PC-9 (cell line): ENCODE data around the gene UVSSA. TPM values are rescaled to one million over a fixed set of nuclear protein-coding genes. Genes with fewer than 3 reads are reported as not detected.

Source experiments
- BruUV-seq: library from RNA; stranded (reverse); fragments of 400-500 nt; replicated peaks from 2 replicates; lab custom pipeline; 2021; lab: Mats Ljungman, UMichigan
- CTCF ChIA-PET: fragments of 300-600 bp; sonication (Branson Sonifier 250); formaldehyde crosslinking; loops from one replicate; lab custom pipeline; 2022; ENCODE audit warnings: antibody characterized with exemption; lab: Charles Lee
- POLR2A ChIA-PET: fragments of 300-600 bp; sonication (Branson Sonifier 250); formaldehyde crosslinking; loops from one replicate; lab custom pipeline; 2022; ENCODE audit warnings: antibody characterized with exemption; ENCODE audit not compliant: unreplicated experiment; lab: Charles Lee
- DNase-seq, 2 experiments: peaks; one replicate each; pipeline versions ENCODE4 v3.0.0 to v3.0.0-alpha.2; 2015 to 2022; ENCODE audit warnings: mixed read lengths in 1 of 2
- H2AFZ ChIP-seq: fragments of 200-600 bp; sonication (generic); 2 replicates; pipeline ENCODE4 v1.8.1; 2017; ENCODE audit warnings: antibody characterized with exemption
- H3F3A ChIP-seq: fragments of 200-600 bp; sonication (generic); 2 replicates; pipeline ENCODE4 v1.8.1; 2017; ENCODE audit warnings: antibody characterized with exemption, mild to moderate bottlenecking, low read depth; ENCODE audit not compliant: insufficient read depth
- H3K27ac ChIP-seq: fragments of 200-600 bp; sonication (generic); 2 replicates; pipeline ENCODE4 v1.6.1; 2016; ENCODE audit warnings: mixed run types
- H3K27me3 ChIP-seq: fragments of 200-600 bp; sonication (generic); 2 replicates; pipeline ENCODE4 v1.6.1; 2016; ENCODE audit warnings: low read depth, mixed run types; ENCODE audit not compliant: insufficient read depth
- H3K36me3 ChIP-seq: fragments of 200-600 bp; sonication (generic); 2 replicates; pipeline ENCODE4 v1.6.1; 2016; ENCODE audit warnings: low read depth, mixed run types
- H3K4me1 ChIP-seq: fragments of 200-600 bp; sonication (generic); replicated peaks from 2 replicates; pipeline ENCODE4 v1.6.1; 2016; ENCODE audit warnings: mixed run types; ENCODE audit not compliant: insufficient read depth
- H3K4me2 ChIP-seq: fragments of 200-600 bp; sonication (generic); 2 replicates; pipeline ENCODE4 v1.6.1; 2017; ENCODE audit warnings: mixed run types
- H3K4me3 ChIP-seq: fragments of 200-600 bp; sonication (generic); 2 replicates; pipeline ENCODE4 v1.6.1; 2016; ENCODE audit warnings: mixed run types
- H3K79me2 ChIP-seq: fragments of 200-600 bp; sonication (generic); 2 replicates; pipeline ENCODE4 v1.6.1; 2017; ENCODE audit warnings: low read depth, mixed run types
- H3K9me2 ChIP-seq: fragments of 200-600 bp; sonication (generic); 2 replicates; pipeline ENCODE4 v1.8.1; 2017; ENCODE audit warnings: mild to moderate bottlenecking; ENCODE audit not compliant: insufficient read depth
- H3K9me3 ChIP-seq: fragments of 200-600 bp; sonication (generic); 2 replicates; pipeline ENCODE4 v1.8.1; 2016; ENCODE audit warnings: low read depth; ENCODE audit not compliant: insufficient read depth
- H4K20me1 ChIP-seq: fragments of 200-600 bp; sonication (generic); 2 replicates; pipeline ENCODE4 v1.8.1; 2017; ENCODE audit not compliant: insufficient read depth
- EZH2 ChIP-seq: fragments of 200-600 bp; sonication (generic); IDR thresholded peaks from 2 replicates; pipeline ENCODE4 v1.8.0; 2017; ENCODE audit warnings: antibody characterized with exemption, low read depth
- intact Hi-C: fragments of 100-400 bp; cut with micrococcal nuclease; formaldehyde crosslinking; loops from one replicate; pipeline ENCODE4 v1.10.0; 2022; ENCODE audit not compliant: unreplicated experiment
- total RNA-seq: library from RNA; stranded (reverse); gene quantifications from 2 replicates; pipeline ENCODE4 v1.2.3, GENCODE V29; 2021
- TF ChIP-seq, protein P1 (sequence below): fragments of 200-600 bp; sonication (generic); conservative IDR thresholded peaks from 2 replicates; pipeline ENCODE4 v1.6.1; 2017; ENCODE audit warnings: mixed run types, antibody characterized with exemption, mild to moderate bottlenecking, moderate library complexity

UVSSA gene
- total RNA-seq, 1 experiment from 2014 or later: 24.3 TPM

GRCh38 chr4:1365271-1366178 lies 18.5 kb downstream of the UVSSA start:
- no peak overlapping the region for H3K4me3 ChIP-seq
- intact Hi-C loops: no loop called here

GRCh38 chr4:1366371-1367229 lies 19.6 kb downstream of the UVSSA start:
- Histone ChIP-seq H3K9me2 (no peaks in the 10 kb centered on the region), H3K9me3 (no peaks in the 10 kb centered on the region), H3K27ac (no peak overlapping the region), H3K4me3 (no peak overlapping the region), H2AFZ (no peak overlapping the region), H3K4me1 (no peaks in the 10 kb centered on the region), H3K36me3 (no peaks in the 10 kb centered on the region), H3K79me2 (no peaks in the 10 kb centered on the region), H3K4me2 (no peak overlapping the region), H3K27me3 (no peaks in the 10 kb centered on the region), H4K20me1 (no peaks in the 10 kb centered on the region), H3F3A (no peaks in the 10 kb centered on the region)
- BruUV-seq: no TSS peak
- no peak for TF ChIP-seq EZH2
- TF ChIP-seq, protein P1, sequence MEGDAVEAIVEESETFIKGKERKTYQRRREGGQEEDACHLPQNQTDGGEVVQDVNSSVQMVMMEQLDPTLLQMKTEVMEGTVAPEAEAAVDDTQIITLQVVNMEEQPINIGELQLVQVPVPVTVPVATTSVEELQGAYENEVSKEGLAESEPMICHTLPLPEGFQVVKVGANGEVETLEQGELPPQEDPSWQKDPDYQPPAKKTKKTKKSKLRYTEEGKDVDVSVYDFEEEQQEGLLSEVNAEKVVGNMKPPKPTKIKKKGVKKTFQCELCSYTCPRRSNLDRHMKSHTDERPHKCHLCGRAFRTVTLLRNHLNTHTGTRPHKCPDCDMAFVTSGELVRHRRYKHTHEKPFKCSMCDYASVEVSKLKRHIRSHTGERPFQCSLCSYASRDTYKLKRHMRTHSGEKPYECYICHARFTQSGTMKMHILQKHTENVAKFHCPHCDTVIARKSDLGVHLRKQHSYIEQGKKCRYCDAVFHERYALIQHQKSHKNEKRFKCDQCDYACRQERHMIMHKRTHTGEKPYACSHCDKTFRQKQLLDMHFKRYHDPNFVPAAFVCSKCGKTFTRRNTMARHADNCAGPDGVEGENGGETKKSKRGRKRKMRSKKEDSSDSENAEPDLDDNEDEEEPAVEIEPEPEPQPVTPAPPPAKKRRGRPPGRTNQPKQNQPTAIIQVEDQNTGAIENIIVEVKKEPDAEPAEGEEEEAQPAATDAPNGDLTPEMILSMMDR: no peak
- DNase-seq: no peak
- ChIA-PET POLR2A (no interaction called here), CTCF (no interaction called here)
- intact Hi-C loops: no loop called here

More at GRCh38 chr4:1365271-1366178, 18.5 kb downstream of the UVSSA start:
- no peaks in the 10 kb centered on the region for H3K9me2 ChIP-seq
- H3K4me2 ChIP-seq: no peak overlapping the region
- ChIA-PET CTCF (no interaction called here), POLR2A (no interaction called here)
- H3F3A ChIP-seq: no peaks in the 10 kb centered on the region
- H2AFZ ChIP-seq: no peak overlapping the region
- H3K27ac ChIP-seq: no peak overlapping the region
- DNase-seq: peak in 1 of 2 experiments; percentile 15
- no peaks in the 10 kb centered on the region for H3K36me3 ChIP-seq
- no peak for TF ChIP-seq EZH2
- TF ChIP-seq, protein P1: no peak; the same call in 1 of the 2 replicates
- no TSS peak for BruUV-seq
- H3K9me3 ChIP-seq: no peaks in the 10 kb centered on the region
- no peaks in the 10 kb centered on the region for H3K27me3 ChIP-seq
- no peaks in the 10 kb centered on the region for H3K79me2 ChIP-seq
- H4K20me1 ChIP-seq: no peaks in the 10 kb centered on the region
- no peaks in the 10 kb centered on the region for H3K4me1 ChIP-seq

GRCh38 chr4:1367230-1367935 lies 20.4 kb downstream of the UVSSA start:
- no peaks in the 10 kb centered on the region for H3K36me3 ChIP-seq
- no peaks in the 10 kb centered on the region for H3K27me3 ChIP-seq
- no peak overlapping the region for H2AFZ ChIP-seq
- no peaks in the 10 kb centered on the region for H3K9me3 ChIP-seq
- TF ChIP-seq EZH2: no peak
- TF ChIP-seq, protein P1: no peak
- H3K79me2 ChIP-seq: no peaks in the 10 kb centered on the region
- ChIA-PET POLR2A (no interaction called here), CTCF (no interaction called here)
- no peaks in the 10 kb centered on the region for H3K9me2 ChIP-seq
- DNase-seq: no peak
- no peak overlapping the region for H3K4me3 ChIP-seq
- no peaks in the 10 kb centered on the region for H4K20me1 ChIP-seq
- BruUV-seq: no TSS peak
- no peak overlapping the region for H3K4me2 ChIP-seq
- no peaks in the 10 kb centered on the region for H3K4me1 ChIP-seq
- no peak overlapping the region for H3K27ac ChIP-seq
- intact Hi-C loops: no loop called here
- no peaks in the 10 kb centered on the region for H3F3A ChIP-seq
